ENCODE results near the gene CAPZB. TPM values are rescaled to one million over a fixed set of nuclear protein-coding genes. Genes with fewer than 3 reads are reported as not detected.

The CAPZB gene
- polyA plus RNA-seq, 1 experiment = 276 TPM

- DNase-seq (ENCODE audit: low read depth) = no peak
- Histone ChIP-seq H3K27me3 (ENCODE audit: control insufficient read depth, insufficient read depth, low read length) (peaks cover 2% of the 10 kb centered on the region; the same call in 1 of the 2 replicates), H3K36me3 (ENCODE audit: control insufficient read depth, insufficient read depth, low read length) (no peaks in the 10 kb centered on the region), H3K4me3 (ENCODE audit: low read depth, low read length) (no peak overlapping the region)
- TF ChIP-seq CTCF (IDR thresholded peaks at IDR 0.05; ENCODE audit: insufficient read depth, low read depth, low read length) = no peak
- ChIA-PET POLR2A (no interaction called here), CTCF (interaction anchor here (0.7 to 1.9 kb wide), 3 partner anchors 9 to 158 kb away, joined by 3 to 13 read pairs (median 4); no protein-coding TSS in a partner anchor)
Measured at GRCh38 chr1:19496527-19496874, 11.2 kb upstream of the CAPZB start.

GRCh38 chr1:19495799-19496526 is 10.6 kb upstream of the CAPZB start:
- POLR2A ChIA-PET = no interaction called here
- Histone ChIP-seq H3K27me3 (ENCODE audit: control insufficient read depth, insufficient read depth, low read length) (peaks cover 2% of the 10 kb centered on the region; the same call in 1 of the 2 replicates), H3K4me3 (ENCODE audit: low read depth, low read length) (no peak overlapping the region), H3K36me3 (ENCODE audit: control insufficient read depth, insufficient read depth, low read length) (no peaks in the 10 kb centered on the region)
- peak; percentile 14; the same call in 1 of the 2 replicates for TF ChIP-seq CTCF (IDR thresholded peaks at IDR 0.05; ENCODE audit: insufficient read depth, low read depth, low read length)
- CTCF ChIA-PET = interaction anchor here (0.7 to 1.9 kb wide), 4 partner anchors 9 to 158 kb away, joined by 3 to 13 read pairs (median 4); no protein-coding TSS in a partner anchor
- DNase-seq (ENCODE audit: low read depth) = no peak

- no peak for DNase-seq (ENCODE audit: low read depth)
- H3K4me3 ChIP-seq (ENCODE audit: low read depth, low read length) = no peak overlapping the region
Measured at GRCh38 chr1:19495000-19495656, 9.8 kb upstream of the CAPZB start.

GRCh38 chr1:19493547-19493946 is 8.2 kb upstream of the CAPZB start:
- TF ChIP-seq CTCF (IDR thresholded peaks at IDR 0.05; ENCODE audit: insufficient read depth, low read depth, low read length) = no peak
- no peak for DNase-seq (ENCODE audit: low read depth)
- POLR2A ChIA-PET = no interaction called here
- Histone ChIP-seq H3K36me3 (ENCODE audit: control insufficient read depth, insufficient read depth, low read length) (no peaks in the 10 kb centered on the region), H3K27me3 (ENCODE audit: control insufficient read depth, insufficient read depth, low read length) (peaks cover 2% of the 10 kb centered on the region; the same call in 1 of the 2 replicates), H3K4me3 (ENCODE audit: low read depth, low read length) (no peak overlapping the region)
- CTCF ChIA-PET = interaction anchor here (0.5 kb wide), 1 partner anchor 27 kb away, joined by 3 read pairs; no protein-coding TSS in a partner anchor

More at GRCh38 chr1:19495000-19495656, 9.8 kb upstream of the CAPZB start:
- H3K27me3 ChIP-seq (ENCODE audit: control insufficient read depth, insufficient read depth, low read length) = peaks cover 2% of the 10 kb centered on the region; the same call in 1 of the 2 replicates
- no peaks in the 10 kb centered on the region for H3K36me3 ChIP-seq (ENCODE audit: control insufficient read depth, insufficient read depth, low read length)
- POLR2A ChIA-PET = interaction anchor here (0.5 kb wide), 1 partner anchor 116 kb away, joined by 4 read pairs; no protein-coding TSS in a partner anchor
- TF ChIP-seq CTCF (IDR thresholded peaks at IDR 0.05; ENCODE audit: insufficient read depth, low read depth, low read length) = no peak
- CTCF ChIA-PET = interaction anchor here (0.6 to 1.9 kb wide), 4 partner anchors 8 to 159 kb away, joined by 3 to 13 read pairs (median 4); no protein-coding TSS in a partner anchor

GRCh38 chr1:19489996-19490395 is 4.7 kb upstream of the CAPZB start:
- TF ChIP-seq CTCF (IDR thresholded peaks at IDR 0.05; ENCODE audit: insufficient read depth, low read depth, low read length) = no peak
- peaks cover 2% of the 10 kb centered on the region; the same call in 1 of the 2 replicates for H3K27me3 ChIP-seq (ENCODE audit: control insufficient read depth, insufficient read depth, low read length)
- H3K36me3 ChIP-seq (ENCODE audit: control insufficient read depth, insufficient read depth, low read length) = no peaks in the 10 kb centered on the region
- H3K4me3 ChIP-seq (ENCODE audit: low read depth, low read length) = no peak overlapping the region
- no peak for DNase-seq (ENCODE audit: low read depth)
- ChIA-PET POLR2A (no interaction called here), CTCF (interaction anchor here (0.7 kb wide), 1 partner anchor 108 kb away, joined by 3 read pairs; no protein-coding TSS in a partner anchor)
